ENCODE measurements around the gene FARP1.

Gene FARP1

GRCh38 chr13:98327371-98328270, 184.7 kb downstream of the FARP1 start:
- in situ Hi-C loops (cut with MboI; ENCODE audit: low sequenced_read_pairs) = no loop called here

DNA sequence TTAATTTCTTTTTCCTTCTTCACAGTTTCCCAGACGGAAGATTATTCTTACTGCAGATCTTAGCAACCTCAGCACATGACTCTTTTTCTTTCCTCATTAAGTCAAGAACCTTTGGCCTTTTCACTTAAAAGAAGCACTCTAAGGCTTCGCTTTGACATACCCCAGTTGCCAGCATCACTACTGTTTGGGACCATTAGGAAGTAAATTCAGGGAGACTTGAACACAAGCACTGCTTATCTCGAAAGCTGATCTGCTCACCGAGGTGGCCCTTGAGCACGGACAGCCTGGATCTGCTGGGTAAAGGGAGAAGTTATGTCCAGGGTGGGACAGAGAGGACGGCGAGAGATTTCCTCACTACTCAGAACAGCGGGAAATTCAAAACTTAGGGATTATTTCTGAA, 185.6 kb downstream of the FARP1 start:
- in situ Hi-C loops (cut with MboI; ENCODE audit: low sequenced_read_pairs) = no loop called here

DNA sequence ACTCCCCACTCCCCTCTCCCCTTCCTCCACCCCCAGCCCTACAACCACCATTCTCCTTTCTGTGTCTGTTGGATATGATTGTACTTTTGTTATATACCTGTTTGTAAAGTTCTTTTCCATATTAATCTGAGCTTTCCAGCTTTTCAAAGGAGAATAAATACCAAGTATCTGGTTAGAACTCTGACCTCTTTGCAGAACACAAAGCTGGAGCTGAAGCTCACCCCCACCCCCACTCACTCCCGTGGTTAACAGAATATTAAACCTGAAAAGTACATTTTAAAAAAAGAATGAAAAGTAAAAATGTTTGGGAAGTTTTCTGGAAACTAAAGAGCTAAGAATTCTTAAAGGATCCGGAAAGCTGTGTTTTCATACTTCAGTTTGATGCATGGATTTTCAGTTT, 189.3 kb downstream of the FARP1 start:
- in situ Hi-C loops (cut with MboI; ENCODE audit: low sequenced_read_pairs) = no loop called here

GRCh38 chr13:98332691-98333090, 189.8 kb downstream of the FARP1 start:
- in situ Hi-C loops (cut with MboI; ENCODE audit: low sequenced_read_pairs) = no loop called here

DNA sequence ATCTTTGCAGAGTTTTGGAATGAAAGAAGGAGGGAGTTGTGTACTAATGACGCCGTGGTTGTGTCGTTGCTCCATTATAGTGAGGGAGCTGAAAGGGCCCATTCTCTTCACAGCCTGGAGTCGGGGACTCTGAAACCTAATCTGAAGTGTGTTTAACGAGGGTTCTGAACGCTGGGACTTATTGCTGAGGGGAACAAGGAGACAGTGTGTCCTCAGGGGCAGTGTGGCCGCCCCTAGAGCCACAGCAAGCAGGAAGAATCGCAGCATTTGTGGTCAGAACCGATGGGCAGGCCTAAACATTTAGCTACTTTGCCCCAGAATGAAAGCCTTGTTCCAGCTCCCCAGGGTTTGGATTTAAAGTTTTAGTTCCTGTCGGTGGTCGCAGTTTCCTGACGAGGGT, 190.6 kb downstream of the FARP1 start:
- in situ Hi-C loops (cut with MboI; ENCODE audit: low sequenced_read_pairs) = no loop called here

GRCh38 chr13:98334620-98335205, 191.8 kb downstream of the FARP1 start:
- in situ Hi-C loops (cut with MboI; ENCODE audit: low sequenced_read_pairs) = no loop called here

- in situ Hi-C loops (cut with MboI; ENCODE audit: low sequenced_read_pairs) = no loop called here
These were observed 192.8 kb downstream of the FARP1 start for GRCh38 chr13:98335721-98336120.

DNA sequence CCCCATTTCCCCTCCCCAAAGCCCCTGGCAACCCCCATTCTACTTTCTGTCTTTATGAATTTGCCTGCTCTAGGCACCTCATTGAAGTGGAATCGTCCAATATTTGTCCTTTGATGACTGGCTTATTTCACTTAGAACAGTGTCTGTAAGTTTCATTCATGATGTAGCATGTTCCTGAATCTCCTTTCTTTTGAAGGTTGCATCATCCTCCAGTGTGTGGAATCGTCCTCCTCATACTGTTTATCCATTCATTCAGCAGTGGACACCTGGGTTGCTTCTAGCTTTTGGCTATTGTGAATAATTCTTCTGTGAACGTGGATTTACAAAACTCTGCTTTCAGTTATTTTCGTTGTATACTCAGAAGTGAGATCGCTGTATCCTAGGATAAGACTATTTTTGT, 195.4 kb downstream of the FARP1 start:
- in situ Hi-C loops (cut with MboI; ENCODE audit: low sequenced_read_pairs) = no loop called here

DNA sequence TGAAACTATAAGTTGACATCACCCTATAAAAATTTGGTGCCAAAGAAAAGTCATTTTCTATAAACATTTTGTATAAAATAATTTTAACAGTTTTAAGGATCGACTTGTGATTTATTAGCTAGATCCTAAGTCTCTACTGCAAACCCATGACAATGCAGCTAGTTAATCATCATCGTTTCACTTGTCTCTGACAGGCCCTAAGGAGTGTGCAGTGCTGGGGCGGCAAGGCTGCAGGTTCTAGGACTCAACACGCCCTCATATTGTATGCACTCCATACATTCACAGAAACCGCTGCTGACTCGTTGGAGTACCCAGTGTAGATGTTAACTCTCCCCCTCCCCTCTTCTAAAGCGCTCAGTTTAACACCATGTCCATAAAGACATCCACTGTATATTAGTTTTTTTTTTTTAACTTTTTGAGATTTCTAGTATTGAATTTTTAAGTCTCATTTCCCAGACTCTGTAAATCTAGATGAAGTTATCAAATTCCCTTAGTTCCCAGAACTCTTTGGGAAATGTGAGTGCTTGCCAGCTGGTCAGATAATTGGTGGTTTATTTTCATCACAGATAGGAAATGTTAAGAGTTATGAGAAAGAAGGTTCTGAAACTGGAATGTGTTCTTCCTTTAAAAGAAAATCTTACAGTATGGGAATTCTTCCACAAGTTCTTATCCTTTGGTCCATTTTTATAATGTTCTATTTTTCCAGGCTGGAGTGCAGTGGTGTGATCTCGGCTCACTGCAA, 197.0 kb downstream of the FARP1 start:
- in situ Hi-C loops (cut with MboI; ENCODE audit: low sequenced_read_pairs) = no loop called here

- in situ Hi-C loops (cut with MboI; ENCODE audit: low sequenced_read_pairs) = no loop called here
These were observed 200.1 kb downstream of the FARP1 start for GRCh38 chr13:98342953-98343352.

DNA sequence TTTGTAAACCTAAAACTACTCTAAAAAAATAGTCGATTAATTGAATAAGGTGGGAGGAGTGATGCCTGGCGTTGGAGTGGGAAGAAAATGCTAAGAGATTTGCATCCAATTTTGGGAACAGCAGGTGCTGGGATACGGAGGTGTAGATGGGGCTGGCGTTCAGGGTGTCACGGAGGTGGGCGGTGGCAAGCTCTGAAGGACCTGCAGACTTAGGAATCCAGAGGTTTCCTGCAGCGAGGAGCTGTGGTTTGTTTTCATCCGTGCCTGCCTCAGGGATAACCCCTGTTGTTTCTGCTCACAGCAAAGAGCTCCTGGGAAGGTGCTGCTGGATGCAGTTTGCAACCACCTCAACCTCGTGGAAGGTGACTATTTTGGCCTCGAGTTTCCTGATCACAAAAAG, 200.6 kb downstream of the FARP1 start:
- in situ Hi-C loops (cut with MboI; ENCODE audit: low sequenced_read_pairs) = no loop called here

DNA sequence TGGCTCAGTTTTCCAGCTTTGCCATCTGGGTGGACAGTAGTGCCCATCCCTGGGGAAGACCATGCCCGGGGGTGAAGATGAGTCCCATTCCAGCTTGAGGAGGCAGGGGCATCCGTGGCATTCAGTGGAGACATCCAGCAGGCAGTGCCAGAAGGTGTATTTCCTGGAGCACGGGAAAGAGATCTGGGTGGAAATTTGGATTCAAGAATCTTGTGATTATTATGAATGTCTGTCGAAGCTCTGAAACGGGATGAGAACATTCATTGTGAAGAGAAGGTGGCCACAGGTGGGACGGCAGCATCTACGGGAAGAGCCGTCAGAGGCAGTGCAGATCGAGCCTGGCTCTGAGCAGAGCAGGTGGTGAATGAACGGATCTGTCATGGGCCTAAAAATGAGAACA, 201.5 kb downstream of the FARP1 start:
- in situ Hi-C loops (cut with MboI; ENCODE audit: low sequenced_read_pairs) = no loop called here

GRCh38 chr13:98345107-98345935, 202.4 kb downstream of the FARP1 start:
- in situ Hi-C loops (cut with MboI; ENCODE audit: low sequenced_read_pairs) = no loop called here

DNA sequence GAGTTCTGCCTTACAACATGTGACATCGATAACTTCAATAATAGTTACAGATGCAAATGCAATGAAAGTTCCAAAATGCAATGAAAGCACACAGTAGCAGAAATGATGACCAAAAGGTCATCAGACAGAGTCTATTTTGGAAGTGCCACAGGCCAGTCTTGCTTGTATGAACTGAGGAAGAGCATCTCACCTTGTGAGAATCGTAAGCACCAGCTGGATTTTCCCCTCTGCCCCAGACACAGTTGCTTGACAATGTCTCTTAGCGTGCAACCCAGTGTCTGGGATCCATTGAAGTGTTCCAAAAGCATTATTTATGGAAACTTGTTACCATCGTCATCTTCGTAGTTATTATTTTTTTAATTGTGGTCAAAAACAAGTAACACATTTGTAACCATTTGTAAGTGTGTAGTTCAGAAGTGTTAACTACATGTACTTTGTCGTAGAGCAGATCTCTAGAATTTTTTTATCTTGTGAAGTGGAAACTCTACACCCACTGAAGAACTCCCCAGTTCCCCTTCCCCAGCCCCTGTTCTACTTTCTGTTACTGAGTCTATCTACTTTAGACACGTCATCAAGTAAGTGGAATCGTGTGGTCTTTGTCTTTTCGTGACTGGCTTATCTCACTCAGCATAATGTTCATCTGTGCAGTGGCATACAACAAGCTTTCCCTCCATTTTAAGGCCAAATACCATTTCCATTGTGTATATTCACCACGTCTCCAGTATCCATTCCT, 204.2 kb downstream of the FARP1 start:
- in situ Hi-C loops (cut with MboI; ENCODE audit: low sequenced_read_pairs) = no loop called here

DNA sequence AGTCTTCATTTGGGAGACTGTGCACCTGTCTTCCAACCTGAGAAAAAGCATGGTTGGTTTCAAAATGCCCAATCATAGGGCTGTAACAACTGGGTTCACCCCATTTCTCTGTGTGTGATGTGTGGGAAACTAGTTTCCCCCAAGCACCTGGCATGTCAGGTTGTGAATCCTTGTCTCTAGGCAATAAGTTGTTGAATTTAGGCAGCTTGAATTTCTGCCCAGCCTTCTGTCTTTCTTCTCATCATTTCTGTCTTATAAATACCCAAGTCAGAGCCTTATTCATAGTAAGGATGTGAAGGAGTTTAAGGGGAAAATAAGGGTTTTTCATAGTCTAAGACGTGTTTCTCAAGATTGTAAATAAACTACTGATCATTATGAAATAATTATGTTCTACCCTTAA, 204.9 kb downstream of the FARP1 start:
- in situ Hi-C loops (cut with MboI; ENCODE audit: low sequenced_read_pairs) = no loop called here

GRCh38 chr13:98348466-98349200, 205.7 kb downstream of the FARP1 start:
- in situ Hi-C loops (cut with MboI; ENCODE audit: low sequenced_read_pairs) = no loop called here

DNA sequence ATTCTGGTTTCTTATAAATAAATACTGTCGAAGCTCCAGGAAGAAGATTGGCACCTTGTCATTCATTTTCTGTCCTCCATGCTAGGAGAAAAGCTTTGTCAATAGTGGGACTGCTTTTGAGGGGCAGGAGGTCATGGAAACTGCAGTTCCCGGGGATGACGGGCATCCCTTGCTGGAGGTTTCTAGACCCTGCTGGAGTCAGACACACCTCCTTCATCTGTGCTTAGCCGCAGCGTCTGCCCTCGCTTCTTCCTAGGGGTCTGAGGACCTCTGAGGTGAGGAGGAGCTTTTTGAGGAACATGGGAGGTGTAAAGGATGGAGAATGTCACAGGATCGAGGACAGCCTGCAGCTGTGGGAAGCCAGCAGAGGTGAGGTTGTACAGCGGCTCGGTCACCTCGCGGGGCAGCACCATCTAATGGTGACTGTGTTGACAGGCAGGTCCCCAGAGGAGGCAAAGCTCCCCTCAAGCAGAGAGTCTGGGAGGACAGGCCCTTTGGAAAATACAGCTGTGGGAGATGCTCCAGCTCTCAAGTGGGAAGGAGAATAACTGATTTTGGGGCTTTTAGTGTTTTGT, 206.9 kb downstream of the FARP1 start:
- in situ Hi-C loops (cut with MboI; ENCODE audit: low sequenced_read_pairs) = no loop called here

DNA sequence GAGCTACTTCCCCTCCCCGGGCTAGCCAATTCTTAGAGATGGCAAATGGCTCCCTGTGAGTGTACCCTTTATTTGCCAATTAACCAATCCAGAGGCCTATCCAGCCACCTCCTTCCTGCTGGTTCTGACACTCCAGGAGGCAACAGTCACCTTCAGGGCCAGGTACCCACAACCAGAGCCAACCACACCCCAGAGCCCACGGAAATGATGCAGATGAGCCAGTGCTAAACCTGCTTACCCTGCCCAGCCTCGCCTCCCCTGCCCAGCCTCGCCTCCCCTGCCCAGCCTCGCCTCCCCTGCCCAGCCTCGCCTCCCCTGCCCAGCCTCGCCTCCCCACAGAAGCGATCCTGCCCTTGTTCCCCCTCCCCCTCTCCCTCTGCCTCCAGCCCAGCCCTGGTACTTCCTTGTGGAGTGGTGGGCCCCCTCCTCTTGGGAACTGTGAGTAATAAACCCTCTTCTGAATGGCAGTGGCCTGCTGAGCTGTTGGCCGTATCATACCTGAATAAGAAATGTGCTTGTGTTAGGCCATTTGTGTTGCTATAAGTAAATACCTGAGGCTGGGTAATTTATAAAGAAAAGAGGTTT, 207.9 kb downstream of the FARP1 start:
- in situ Hi-C loops (cut with MboI; ENCODE audit: low sequenced_read_pairs) = no loop called here

DNA sequence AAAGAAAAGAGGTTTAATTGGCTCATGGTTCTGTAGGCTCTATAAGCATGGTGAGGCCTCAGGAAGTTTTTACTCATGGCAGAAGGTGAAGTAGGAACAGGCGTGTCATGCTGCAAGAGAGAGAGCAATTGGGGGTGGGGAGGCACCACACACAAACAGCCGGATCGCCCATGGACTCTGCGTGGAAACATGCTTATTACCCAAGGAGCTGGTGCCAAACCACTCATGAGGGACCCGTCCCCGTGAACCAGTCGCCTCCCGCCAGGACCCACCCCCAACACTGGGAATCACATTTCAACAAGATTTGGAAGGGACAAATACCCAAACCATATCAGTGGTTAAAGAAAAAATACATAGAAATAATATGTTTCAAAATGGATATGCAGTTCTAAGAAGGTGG, 208.7 kb downstream of the FARP1 start:
- in situ Hi-C loops (cut with MboI; ENCODE audit: low sequenced_read_pairs) = no loop called here

Measured in hTERT RPE-1 (cell line).